ENCODE measurements around the gene IL17RD. TPM values are rescaled to one million over a fixed set of nuclear protein-coding genes. Genes with fewer than 3 reads are reported as not detected.

IL17RD gene
- total RNA-seq = 27.5 to 30.3 TPM (median 27.9 TPM) in 3 replicates

- Mint-ChIP-seq H3K27ac (peak within 1 kb of the TSS; percentile 47), H3K9me3 (no peaks in the 10 kb centered on the region), H3K27me3 (ENCODE audit: low read depth) (peaks cover 9% of the 10 kb centered on the region), H3K4me3 (peak within 1 kb of the TSS; percentile 91), H3K4me1 (peaks cover 43% of the 10 kb centered on the region), H3K36me3 (no peaks in the 10 kb centered on the region)
- DNase-seq (ENCODE audit: low spot score in 2 of 2, unreplicated experiment in 2 of 2) = peak; percentile 83 to 86
- no peak for TF ChIP-seq CTCF (IDR thresholded peaks at IDR 0.05; ENCODE audit: unreplicated experiment)
Measured at GRCh38 chr3:57164657-57165573, at the start of gene IL17RD. Gene IL17RD, minus strand, starts transcription at chr3:57165353. Its CDS starts 67 bp downstream, at chr3:57165286.

- no peaks in the 10 kb centered on the region for H3K27me3 Mint-ChIP-seq (ENCODE audit: low read depth)
- H3K36me3 Mint-ChIP-seq = no peaks in the 10 kb centered on the region
- H3K9me3 Mint-ChIP-seq = no peaks in the 10 kb centered on the region
- no peak overlapping the region for H3K27ac Mint-ChIP-seq
- H3K4me3 Mint-ChIP-seq = no peak overlapping the region
- H3K4me1 Mint-ChIP-seq = no peaks in the 10 kb centered on the region
- TF ChIP-seq CTCF (IDR thresholded peaks at IDR 0.05; ENCODE audit: unreplicated experiment) = no peak
- no peak for DNase-seq (ENCODE audit: low spot score in 2 of 2, unreplicated experiment in 2 of 2)
Measured at GRCh38 chr3:57206423-57206822, 41.3 kb upstream of the IL17RD start.

- Mint-ChIP-seq H3K27me3 (ENCODE audit: low read depth) (no peaks in the 10 kb centered on the region), H3K4me3 (no peak within 1 kb of the TSS), H3K27ac (no peak within 1 kb of the TSS), H3K9me3 (no peaks in the 10 kb centered on the region), H3K4me1 (peaks cover 1% of the 10 kb centered on the region), H3K36me3 (no peaks in the 10 kb centered on the region)
- DNase-seq (ENCODE audit: low spot score in 2 of 2, unreplicated experiment in 2 of 2) = no peak
- no peak for TF ChIP-seq CTCF (IDR thresholded peaks at IDR 0.05; ENCODE audit: unreplicated experiment)
Measured at GRCh38 chr3:57199895-57200297, 34.7 kb upstream of the IL17RD start, which contains the start of gene HESX1. Gene HESX1, minus strand, starts transcription at chr3:57199978. Its CDS starts 60 bp downstream, at chr3:57199918.

- Mint-ChIP-seq H3K4me3 (no peak overlapping the region), H3K36me3 (no peaks in the 10 kb centered on the region), H3K27me3 (ENCODE audit: low read depth) (no peaks in the 10 kb centered on the region), H3K4me1 (peaks cover 1% of the 10 kb centered on the region), H3K9me3 (no peaks in the 10 kb centered on the region), H3K27ac (no peak overlapping the region)
- DNase-seq (ENCODE audit: low spot score in 2 of 2, unreplicated experiment in 2 of 2) = no peak
- no peak for TF ChIP-seq CTCF (IDR thresholded peaks at IDR 0.05; ENCODE audit: unreplicated experiment)
Measured at GRCh38 chr3:57194641-57195040, 29.5 kb upstream of the IL17RD start.

- Mint-ChIP-seq H3K27me3 (ENCODE audit: low read depth) (no peaks in the 10 kb centered on the region), H3K27ac (no peak overlapping the region), H3K4me1 (peaks cover 1% of the 10 kb centered on the region), H3K9me3 (no peaks in the 10 kb centered on the region), H3K4me3 (no peak overlapping the region), H3K36me3 (no peaks in the 10 kb centered on the region)
- no peak for DNase-seq (ENCODE audit: low spot score in 2 of 2, unreplicated experiment in 2 of 2)
- TF ChIP-seq CTCF (IDR thresholded peaks at IDR 0.05; ENCODE audit: unreplicated experiment) = no peak
Measured at GRCh38 chr3:57192028-57192427, 26.9 kb upstream of the IL17RD start.
